ENCODE data around the gene CD48. TPM values are rescaled to one million over a fixed set of nuclear protein-coding genes. Genes with fewer than 3 reads are reported as not detected.

Gene CD48
- total RNA-seq, 1 experiment from 2014 or later, result not detected

DNA sequence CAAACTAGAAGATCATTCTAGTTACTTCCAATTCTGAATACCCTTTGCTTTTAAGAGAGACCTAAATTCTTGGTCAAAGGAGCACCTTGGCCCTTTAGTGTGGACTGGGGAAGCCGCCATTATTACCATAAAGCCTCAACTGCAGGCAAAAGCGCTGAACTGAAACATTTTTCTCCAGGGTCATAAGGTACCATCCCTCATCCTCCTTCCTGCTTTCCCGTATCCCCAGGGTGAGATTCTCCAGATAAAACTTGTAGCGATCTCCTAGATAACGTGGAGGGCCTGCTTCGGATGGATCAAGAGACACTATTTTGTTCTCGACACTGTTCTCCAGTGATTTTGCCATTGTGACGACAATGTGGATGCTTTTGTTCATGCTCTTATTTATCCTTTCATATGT, 74.6 kb downstream of the CD48 start:
- DNase-seq, result no peak

GRCh38 chr1:160636547-160636946, 75.1 kb downstream of the CD48 start:
- no TSS peak for BruUV-seq (replicated peaks)
- Mint-ChIP-seq H3K36me3 (ENCODE audit: insufficient read depth, unreplicated experiment) (no peaks in the 10 kb centered on the region), H3K27me3 (ENCODE audit: unreplicated experiment) (peaks cover 54% of the 10 kb centered on the region), H3K4me3 (ENCODE audit: low read depth, unreplicated experiment) (no peak overlapping the region), H3K4me1 (ENCODE audit: low read depth, unreplicated experiment) (peaks cover 8% of the 10 kb centered on the region), H3K27ac (ENCODE audit: unreplicated experiment) (no peak overlapping the region), H3K9me3 (ENCODE audit: low read depth, unreplicated experiment) (no peaks in the 10 kb centered on the region)
- DNase-seq, result no peak
- CTCF ChIA-PET, result no interaction called here
- TF ChIP-seq, protein P1, sequence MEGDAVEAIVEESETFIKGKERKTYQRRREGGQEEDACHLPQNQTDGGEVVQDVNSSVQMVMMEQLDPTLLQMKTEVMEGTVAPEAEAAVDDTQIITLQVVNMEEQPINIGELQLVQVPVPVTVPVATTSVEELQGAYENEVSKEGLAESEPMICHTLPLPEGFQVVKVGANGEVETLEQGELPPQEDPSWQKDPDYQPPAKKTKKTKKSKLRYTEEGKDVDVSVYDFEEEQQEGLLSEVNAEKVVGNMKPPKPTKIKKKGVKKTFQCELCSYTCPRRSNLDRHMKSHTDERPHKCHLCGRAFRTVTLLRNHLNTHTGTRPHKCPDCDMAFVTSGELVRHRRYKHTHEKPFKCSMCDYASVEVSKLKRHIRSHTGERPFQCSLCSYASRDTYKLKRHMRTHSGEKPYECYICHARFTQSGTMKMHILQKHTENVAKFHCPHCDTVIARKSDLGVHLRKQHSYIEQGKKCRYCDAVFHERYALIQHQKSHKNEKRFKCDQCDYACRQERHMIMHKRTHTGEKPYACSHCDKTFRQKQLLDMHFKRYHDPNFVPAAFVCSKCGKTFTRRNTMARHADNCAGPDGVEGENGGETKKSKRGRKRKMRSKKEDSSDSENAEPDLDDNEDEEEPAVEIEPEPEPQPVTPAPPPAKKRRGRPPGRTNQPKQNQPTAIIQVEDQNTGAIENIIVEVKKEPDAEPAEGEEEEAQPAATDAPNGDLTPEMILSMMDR (IDR thresholded peaks at IDR 0.05; ENCODE audit: unreplicated experiment), result no peak
- intact Hi-C loops (cut with micrococcal nuclease; ENCODE audit: unreplicated experiment), result no loop called here

More for the DNA sequence above, 74.6 kb downstream of the CD48 start:
- peaks cover 8% of the 10 kb centered on the region for H3K4me1 Mint-ChIP-seq (ENCODE audit: low read depth, unreplicated experiment)
- no peak overlapping the region for H3K27ac Mint-ChIP-seq (ENCODE audit: unreplicated experiment)
- no TSS peak for BruUV-seq (replicated peaks)
- peaks cover 50% of the 10 kb centered on the region for H3K27me3 Mint-ChIP-seq (ENCODE audit: unreplicated experiment)
- TF ChIP-seq, protein P1 (IDR thresholded peaks at IDR 0.05; ENCODE audit: unreplicated experiment), result no peak
- CTCF ChIA-PET, result no interaction called here
- H3K36me3 Mint-ChIP-seq (ENCODE audit: insufficient read depth, unreplicated experiment), result no peaks in the 10 kb centered on the region
- no peak overlapping the region for H3K4me3 Mint-ChIP-seq (ENCODE audit: low read depth, unreplicated experiment)
- H3K9me3 Mint-ChIP-seq (ENCODE audit: low read depth, unreplicated experiment), result no peaks in the 10 kb centered on the region
- intact Hi-C loops (cut with micrococcal nuclease; ENCODE audit: unreplicated experiment), result no loop called here

DNA sequence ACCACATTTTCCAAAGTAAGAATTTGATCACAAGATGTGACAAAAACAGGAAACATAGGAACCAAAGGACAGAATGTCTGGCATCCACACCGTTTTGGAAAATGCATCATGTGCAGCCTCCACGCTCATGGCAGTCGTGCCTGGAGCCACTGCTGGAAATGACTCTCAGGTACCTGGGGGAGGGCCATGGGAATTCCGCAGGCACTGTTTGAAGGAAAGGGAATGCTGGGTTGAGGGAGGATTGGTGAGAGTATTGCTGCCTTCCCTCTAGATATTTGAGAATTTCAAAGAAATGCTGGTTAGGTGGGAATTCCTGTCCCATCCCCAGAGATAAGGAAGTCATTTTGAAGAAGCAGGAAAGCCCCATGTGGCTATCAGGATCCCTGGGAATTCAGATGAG, 75.5 kb downstream of the CD48 start:
- no peak overlapping the region for H3K4me3 Mint-ChIP-seq (ENCODE audit: low read depth, unreplicated experiment)
- H3K27me3 Mint-ChIP-seq (ENCODE audit: unreplicated experiment), result peaks cover 58% of the 10 kb centered on the region
- intact Hi-C loops (cut with micrococcal nuclease; ENCODE audit: unreplicated experiment), result no loop called here
- H3K9me3 Mint-ChIP-seq (ENCODE audit: low read depth, unreplicated experiment), result no peaks in the 10 kb centered on the region
- BruUV-seq (replicated peaks), result no TSS peak
- TF ChIP-seq, protein P1 (IDR thresholded peaks at IDR 0.05; ENCODE audit: unreplicated experiment), result no peak
- H3K27ac Mint-ChIP-seq (ENCODE audit: unreplicated experiment), result no peak overlapping the region
- peaks cover 8% of the 10 kb centered on the region for H3K4me1 Mint-ChIP-seq (ENCODE audit: low read depth, unreplicated experiment)
- CTCF ChIA-PET, result interaction anchor here (0.7 kb wide), 1 partner anchor 83 kb away, joined by 3 read pairs; no protein-coding TSS in a partner anchor
- no peaks in the 10 kb centered on the region for H3K36me3 Mint-ChIP-seq (ENCODE audit: insufficient read depth, unreplicated experiment)
- no peak for DNase-seq

- Mint-ChIP-seq H3K36me3 (ENCODE audit: insufficient read depth, unreplicated experiment) (no peaks in the 10 kb centered on the region), H3K4me3 (ENCODE audit: low read depth, unreplicated experiment) (no peak overlapping the region), H3K27me3 (ENCODE audit: unreplicated experiment) (peaks cover 63% of the 10 kb centered on the region), H3K9me3 (ENCODE audit: low read depth, unreplicated experiment) (no peaks in the 10 kb centered on the region), H3K4me1 (ENCODE audit: low read depth, unreplicated experiment) (peaks cover 5% of the 10 kb centered on the region), H3K27ac (ENCODE audit: unreplicated experiment) (no peak overlapping the region)
- CTCF ChIA-PET, result no interaction called here
- BruUV-seq (replicated peaks), result no TSS peak
- intact Hi-C loops (cut with micrococcal nuclease; ENCODE audit: unreplicated experiment), result no loop called here
- TF ChIP-seq, protein P1 (IDR thresholded peaks at IDR 0.05; ENCODE audit: unreplicated experiment), result no peak
- DNase-seq, result no peak
These were observed 76.8 kb downstream of the CD48 start for GRCh38 chr1:160634543-160635491.
